Vagina (tissue), 2 donors: Measurements from ENCODE around the gene RASGEF1C.

Experiments
- POLR2A ChIP-seq, 2 donors: fragments of 450-650 bp; IDR thresholded peaks; one replicate each; pipeline ENCODE4 v1.6.1; 2017; ENCODE audit warnings: antibody characterized with exemption in 2 of 2, mild to moderate bottlenecking in 2 of 2, moderate library complexity in 2 of 2
- POLR2AphosphoS5 ChIP-seq, 2 donors: sonication (generic); formaldehyde crosslinking; IDR thresholded peaks; one replicate each; pipeline ENCODE4 v1.9.0; 2017; ENCODE audit warnings: antibody characterized with exemption in 2 of 2, mild to moderate bottlenecking in 2 of 2, low read depth in 1 of 2; ENCODE audit not compliant: insufficient read depth in 1 of 2
- TF ChIP-seq, protein P1 (sequence below), 3 experiments: fragments of 450-650 bp in 2 of 3; fragments of 200-600 bp in 1 of 3; sonication (generic) in 1 of 3; IDR thresholded peaks; one replicate each; pipeline ENCODE4 v1.5.1; 2017 to 2019; ENCODE audit warnings: antibody characterized with exemption in 3 of 3, mild to moderate bottlenecking in 2 of 3, moderate library complexity in 2 of 3

DNA sequence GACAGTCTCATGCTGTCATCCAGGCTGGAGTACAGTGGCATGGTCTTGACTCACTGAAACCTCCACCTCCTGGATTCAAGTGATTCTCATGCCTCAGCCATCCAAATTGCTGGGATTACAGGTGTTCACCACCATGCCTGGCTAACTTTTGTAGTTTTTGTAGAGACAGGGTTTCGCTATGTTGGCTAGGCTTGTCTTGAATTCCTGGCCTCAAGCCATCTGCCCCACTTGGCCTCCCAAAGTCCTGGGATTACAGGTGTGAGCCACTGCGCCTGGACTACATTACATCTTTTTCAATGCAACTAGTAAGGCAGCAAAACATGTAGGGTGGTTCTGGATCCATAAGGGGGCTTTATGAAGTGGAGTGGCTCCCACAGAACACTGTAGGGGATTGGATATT, 29.6 kb upstream of the RASGEF1C start:
- no peak for TF ChIP-seq POLR2A (IDR thresholded peaks at IDR 0.05)
- TF ChIP-seq, protein P1, sequence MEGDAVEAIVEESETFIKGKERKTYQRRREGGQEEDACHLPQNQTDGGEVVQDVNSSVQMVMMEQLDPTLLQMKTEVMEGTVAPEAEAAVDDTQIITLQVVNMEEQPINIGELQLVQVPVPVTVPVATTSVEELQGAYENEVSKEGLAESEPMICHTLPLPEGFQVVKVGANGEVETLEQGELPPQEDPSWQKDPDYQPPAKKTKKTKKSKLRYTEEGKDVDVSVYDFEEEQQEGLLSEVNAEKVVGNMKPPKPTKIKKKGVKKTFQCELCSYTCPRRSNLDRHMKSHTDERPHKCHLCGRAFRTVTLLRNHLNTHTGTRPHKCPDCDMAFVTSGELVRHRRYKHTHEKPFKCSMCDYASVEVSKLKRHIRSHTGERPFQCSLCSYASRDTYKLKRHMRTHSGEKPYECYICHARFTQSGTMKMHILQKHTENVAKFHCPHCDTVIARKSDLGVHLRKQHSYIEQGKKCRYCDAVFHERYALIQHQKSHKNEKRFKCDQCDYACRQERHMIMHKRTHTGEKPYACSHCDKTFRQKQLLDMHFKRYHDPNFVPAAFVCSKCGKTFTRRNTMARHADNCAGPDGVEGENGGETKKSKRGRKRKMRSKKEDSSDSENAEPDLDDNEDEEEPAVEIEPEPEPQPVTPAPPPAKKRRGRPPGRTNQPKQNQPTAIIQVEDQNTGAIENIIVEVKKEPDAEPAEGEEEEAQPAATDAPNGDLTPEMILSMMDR (IDR thresholded peaks at IDR 0.05), result no peak
- no peak for TF ChIP-seq POLR2AphosphoS5 (IDR thresholded peaks at IDR 0.05; ENCODE audit: insufficient read depth in 1 of 2, low read depth in 1 of 2)
